HepG2 (cell line): ENCODE results near the gene SPAG4. TPM values are rescaled to one million over a fixed set of nuclear protein-coding genes. Genes with fewer than 3 reads are reported as not detected.

Experiments used
- EHMT2 ChIP-seq: fragments of 200-600 bp; sonication (generic); IDR thresholded peaks from 2 replicates; pipeline ENCODE4 v1.7.0; 2017; ENCODE audit warnings: antibody characterized with exemption, low read depth, low read length, borderline replicate concordance
- FIP1L1 ChIP-seq: fragments of 200-400 bp; formaldehyde crosslinking; IDR thresholded peaks from 2 replicates; pipeline ENCODE4 v1.6.1; 2018; ENCODE audit warnings: low read depth, mild to moderate bottlenecking, low read length, moderate library complexity, borderline replicate concordance; ENCODE audit not compliant: insufficient read depth
- HNRNPH1 ChIP-seq: fragments of 200-400 bp; formaldehyde crosslinking; optimal IDR thresholded peaks from 2 replicates; pipeline ENCODE3; 2017; ENCODE audit warnings: mild to moderate bottlenecking, low read depth, low read length
- MTF1 ChIP-seq: sonication (generic); formaldehyde crosslinking; IDR thresholded peaks from 2 replicates; pipeline ENCODE4 v1.5.0; 2020; ENCODE audit warnings: missing genetic modification reagents
- MXD4 ChIP-seq: IDR thresholded peaks from 2 replicates; pipeline ENCODE4 v1.6.1; 2016; ENCODE audit warnings: mild to moderate bottlenecking, missing biosample characterization, missing genetic modification reagents
- SETDB1 ChIP-seq: sonication (generic); formaldehyde crosslinking; IDR thresholded peaks from 2 replicates; pipeline ENCODE4 v1.5.1; 2020; ENCODE audit warnings: missing genetic modification reagents, mild to moderate bottlenecking, borderline replicate concordance
- SIN3B ChIP-seq: fragments of 150-350 bp; IDR thresholded peaks from 2 replicates; pipeline ENCODE4 v1.6.1; 2014; ENCODE audit warnings: low read length
- SP1 ChIP-seq, 2 experiments: fragments of 450-650 bp in 1 of 2; sonication (generic) in 1 of 2; formaldehyde crosslinking in 1 of 2; IDR thresholded peaks; 2 replicates each; pipeline versions ENCODE4 v1.4.0 to v1.6.1; 2016 to 2020; ENCODE audit warnings: missing genetic modification reagents in 1 of 2
- ZFP90 ChIP-seq: sonication (generic); formaldehyde crosslinking; IDR thresholded peaks from 2 replicates; pipeline ENCODE4 v1.8.0; 2022; ENCODE audit warnings: missing genetic modification reagents, mild to moderate bottlenecking, inconsistent platforms, borderline replicate concordance
- ZNF251 ChIP-seq: sonication (generic); formaldehyde crosslinking; IDR thresholded peaks from 2 replicates; pipeline ENCODE4 v1.9.0; 2021; ENCODE audit warnings: mild to moderate bottlenecking, missing genetic modification reagents
- ZNF30 ChIP-seq: sonication (generic); formaldehyde crosslinking; IDR thresholded peaks from 2 replicates; pipeline ENCODE4 v1.5.0; 2020; ENCODE audit warnings: mild to moderate bottlenecking, missing genetic modification reagents
- ZNF33B ChIP-seq: sonication (generic); formaldehyde crosslinking; IDR thresholded peaks from 2 replicates; pipeline ENCODE4 v1.5.1; 2020; ENCODE audit warnings: mild to moderate bottlenecking, missing genetic modification reagents
- ZNF768 ChIP-seq: sonication (generic); formaldehyde crosslinking; IDR thresholded peaks from 2 replicates; pipeline ENCODE4 v1.4.0; 2020; ENCODE audit warnings: missing genetic modification reagents
- polyA plus RNA-seq, 8 experiments: library from polyadenylated mRNA; depleted of rRNA in 3 of 8; stranded (reverse) in 7 of 8; unstranded in 1 of 8; fragments of >200 nt; fragmentation: Illumina TruSeq in 4 of 8; extraction: Trizol in 4 of 8; gene quantifications; 2 replicates each; pipeline versions ENCODE4 v1.2.1 to v1.2.3, GENCODE V29; 2011 to 2016; ENCODE audit warnings: low read depth in 4 of 8, missing spikeins in 1 of 8, mixed read lengths in 1 of 8; ENCODE audit not compliant: insufficient read depth in 1 of 8
- total RNA-seq, 5 experiments: library from RNA; depleted of rRNA; stranded (reverse); fragments of >200 nt; fragmentation: Illumina TruSeq; extraction: Trizol; gene quantifications; 2 replicates each; pipeline ENCODE4 v1.2.3, GENCODE V29; 2016; ENCODE audit warnings: low read depth in 1 of 5
- TF ChIP-seq, protein P1 (sequence below), 2 experiments: sonication (generic) in 1 of 2; formaldehyde crosslinking in 1 of 2; IDR thresholded peaks; 2 replicates each; pipeline versions ENCODE4 v1.5.1 to v1.6.1; 2011 to 2020; ENCODE audit warnings: borderline replicate concordance in 1 of 2, low read depth in 1 of 2, low read length in 1 of 2, mild to moderate bottlenecking in 1 of 2, missing genetic modification reagents in 1 of 2, moderate library complexity in 1 of 2
- TF ChIP-seq, protein P2 (sequence below): sonication (generic); formaldehyde crosslinking; conservative IDR thresholded peaks from 2 replicates; pipeline ENCODE4 v1.8.1; 2023; ENCODE audit warnings: missing genetic modification reagents
- TF ChIP-seq, protein P3 (sequence below): sonication (generic); formaldehyde crosslinking; IDR thresholded peaks from 2 replicates; pipeline ENCODE4 v1.4.0; 2020; ENCODE audit warnings: missing genetic modification reagents, borderline replicate concordance
- TF ChIP-seq, protein P4 (sequence below): sonication (generic); formaldehyde crosslinking; IDR thresholded peaks from 2 replicates; pipeline ENCODE4 v1.4.0; 2020; ENCODE audit warnings: missing genetic modification reagents, borderline replicate concordance
- TF ChIP-seq, protein P5 (sequence below): sonication (generic); formaldehyde crosslinking; IDR thresholded peaks from 2 replicates; pipeline ENCODE4 v1.4.0; 2020; ENCODE audit warnings: mild to moderate bottlenecking, missing genetic modification reagents

Gene SPAG4
- total and polyA plus RNA-seq, 2 of the 13 experiments (the other 11 are each of a cell fraction or from before 2014, with no cell fraction given), result 5.8 to 137 TPM

DNA sequence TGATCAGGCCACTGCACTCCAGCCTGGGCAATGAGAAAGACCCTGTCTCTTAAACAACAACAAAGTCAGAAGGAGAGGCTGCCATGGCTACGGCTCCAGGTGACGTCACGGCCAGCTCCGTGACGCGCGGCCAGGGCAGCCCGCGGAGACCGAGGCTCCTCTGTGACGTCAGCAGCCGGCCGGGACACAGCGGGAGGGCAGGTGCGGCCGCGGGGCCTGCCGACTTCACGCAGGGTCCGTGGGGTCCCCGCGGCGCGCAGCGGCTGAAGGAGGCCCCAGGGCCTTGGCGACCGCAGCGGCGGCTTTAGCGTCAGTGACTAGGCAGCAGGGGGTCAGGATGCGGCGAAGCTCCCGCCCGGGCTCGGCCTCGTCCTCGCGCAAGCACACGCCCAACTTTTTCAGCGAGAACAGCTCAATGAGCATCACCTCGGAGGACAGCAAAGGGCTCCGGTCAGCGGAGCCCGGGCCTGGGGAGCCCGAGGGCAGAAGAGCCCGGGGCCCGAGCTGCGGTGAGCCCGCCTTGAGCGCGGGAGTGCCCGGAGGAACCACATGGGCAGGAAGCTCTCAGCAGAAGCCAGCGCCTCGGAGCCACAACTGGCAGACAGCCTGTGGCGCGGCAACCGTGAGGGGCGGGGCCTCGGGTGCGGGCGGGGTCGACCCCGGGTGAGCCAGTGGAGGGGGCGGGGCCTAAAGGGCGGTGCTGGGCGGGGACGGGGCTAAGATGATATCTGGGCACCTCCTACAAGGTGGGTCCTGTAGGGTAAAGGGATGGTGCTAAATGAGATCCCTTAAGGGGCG is at the start of gene SPAG4 (continued):
- TF ChIP-seq, protein P1, sequence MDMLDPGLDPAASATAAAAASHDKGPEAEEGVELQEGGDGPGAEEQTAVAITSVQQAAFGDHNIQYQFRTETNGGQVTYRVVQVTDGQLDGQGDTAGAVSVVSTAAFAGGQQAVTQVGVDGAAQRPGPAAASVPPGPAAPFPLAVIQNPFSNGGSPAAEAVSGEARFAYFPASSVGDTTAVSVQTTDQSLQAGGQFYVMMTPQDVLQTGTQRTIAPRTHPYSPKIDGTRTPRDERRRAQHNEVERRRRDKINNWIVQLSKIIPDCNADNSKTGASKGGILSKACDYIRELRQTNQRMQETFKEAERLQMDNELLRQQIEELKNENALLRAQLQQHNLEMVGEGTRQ (IDR thresholded peaks at IDR 0.05; ENCODE audit: low read depth, low read length), result no peak
- TF ChIP-seq, protein P1 (CRISPR knock-in tag; IDR thresholded peaks at IDR 0.05; ENCODE audit: borderline replicate concordance), result peak; percentile 80; the same call in 1 of the 2 replicates
- TF ChIP-seq EHMT2 (no peak), ZNF30 (CRISPR knock-in tag) (peak; percentile 82; the same call in 1 of the 2 replicates), SIN3B (no peak; the same call in 1 of the 2 replicates), FIP1L1 (peak; percentile 31; the same call in 1 of the 2 replicates), ZNF768 (CRISPR knock-in tag) (peak; percentile 73), SETDB1 (CRISPR knock-in tag) (0 out of 2 replicates have a peak, but pooled peaks have one; percentile 75), MXD4 (CRISPR knock-in tag) (no peak; the same call in none of the 2 replicates), HNRNPH1 (no peak), SP1 (IDR thresholded peaks at IDR 0.05) (no peak), SP1 (CRISPR knock-in tag; IDR thresholded peaks at IDR 0.05) (peak; percentile 89), ZFP90 (CRISPR knock-in tag) (peak; percentile 99), ZNF33B (peak; percentile 98), MTF1 (peak; percentile 97), ZNF251 (CRISPR knock-in tag) (peak; percentile 71; the same call in 1 of the 2 replicates)
- TF ChIP-seq, protein P2, sequence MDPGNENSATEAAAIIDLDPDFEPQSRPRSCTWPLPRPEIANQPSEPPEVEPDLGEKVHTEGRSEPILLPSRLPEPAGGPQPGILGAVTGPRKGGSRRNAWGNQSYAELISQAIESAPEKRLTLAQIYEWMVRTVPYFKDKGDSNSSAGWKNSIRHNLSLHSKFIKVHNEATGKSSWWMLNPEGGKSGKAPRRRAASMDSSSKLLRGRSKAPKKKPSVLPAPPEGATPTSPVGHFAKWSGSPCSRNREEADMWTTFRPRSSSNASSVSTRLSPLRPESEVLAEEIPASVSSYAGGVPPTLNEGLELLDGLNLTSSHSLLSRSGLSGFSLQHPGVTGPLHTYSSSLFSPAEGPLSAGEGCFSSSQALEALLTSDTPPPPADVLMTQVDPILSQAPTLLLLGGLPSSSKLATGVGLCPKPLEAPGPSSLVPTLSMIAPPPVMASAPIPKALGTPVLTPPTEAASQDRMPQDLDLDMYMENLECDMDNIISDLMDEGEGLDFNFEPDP, result no peak
- TF ChIP-seq, protein P3, sequence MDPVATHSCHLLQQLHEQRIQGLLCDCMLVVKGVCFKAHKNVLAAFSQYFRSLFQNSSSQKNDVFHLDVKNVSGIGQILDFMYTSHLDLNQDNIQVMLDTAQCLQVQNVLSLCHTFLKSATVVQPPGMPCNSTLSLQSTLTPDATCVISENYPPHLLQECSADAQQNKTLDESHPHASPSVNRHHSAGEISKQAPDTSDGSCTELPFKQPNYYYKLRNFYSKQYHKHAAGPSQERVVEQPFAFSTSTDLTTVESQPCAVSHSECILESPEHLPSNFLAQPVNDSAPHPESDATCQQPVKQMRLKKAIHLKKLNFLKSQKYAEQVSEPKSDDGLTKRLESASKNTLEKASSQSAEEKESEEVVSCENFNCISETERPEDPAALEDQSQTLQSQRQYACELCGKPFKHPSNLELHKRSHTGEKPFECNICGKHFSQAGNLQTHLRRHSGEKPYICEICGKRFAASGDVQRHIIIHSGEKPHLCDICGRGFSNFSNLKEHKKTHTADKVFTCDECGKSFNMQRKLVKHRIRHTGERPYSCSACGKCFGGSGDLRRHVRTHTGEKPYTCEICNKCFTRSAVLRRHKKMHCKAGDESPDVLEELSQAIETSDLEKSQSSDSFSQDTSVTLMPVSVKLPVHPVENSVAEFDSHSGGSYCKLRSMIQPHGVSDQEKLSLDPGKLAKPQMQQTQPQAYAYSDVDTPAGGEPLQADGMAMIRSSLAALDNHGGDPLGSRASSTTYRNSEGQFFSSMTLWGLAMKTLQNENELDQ (CRISPR knock-in tag), result peak; percentile 74; the same call in 1 of the 2 replicates
- TF ChIP-seq, protein P4, sequence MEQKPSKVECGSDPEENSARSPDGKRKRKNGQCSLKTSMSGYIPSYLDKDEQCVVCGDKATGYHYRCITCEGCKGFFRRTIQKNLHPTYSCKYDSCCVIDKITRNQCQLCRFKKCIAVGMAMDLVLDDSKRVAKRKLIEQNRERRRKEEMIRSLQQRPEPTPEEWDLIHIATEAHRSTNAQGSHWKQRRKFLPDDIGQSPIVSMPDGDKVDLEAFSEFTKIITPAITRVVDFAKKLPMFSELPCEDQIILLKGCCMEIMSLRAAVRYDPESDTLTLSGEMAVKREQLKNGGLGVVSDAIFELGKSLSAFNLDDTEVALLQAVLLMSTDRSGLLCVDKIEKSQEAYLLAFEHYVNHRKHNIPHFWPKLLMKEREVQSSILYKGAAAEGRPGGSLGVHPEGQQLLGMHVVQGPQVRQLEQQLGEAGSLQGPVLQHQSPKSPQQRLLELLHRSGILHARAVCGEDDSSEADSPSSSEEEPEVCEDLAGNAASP (CRISPR knock-in tag), result peak; percentile 80
- TF ChIP-seq, protein P5, sequence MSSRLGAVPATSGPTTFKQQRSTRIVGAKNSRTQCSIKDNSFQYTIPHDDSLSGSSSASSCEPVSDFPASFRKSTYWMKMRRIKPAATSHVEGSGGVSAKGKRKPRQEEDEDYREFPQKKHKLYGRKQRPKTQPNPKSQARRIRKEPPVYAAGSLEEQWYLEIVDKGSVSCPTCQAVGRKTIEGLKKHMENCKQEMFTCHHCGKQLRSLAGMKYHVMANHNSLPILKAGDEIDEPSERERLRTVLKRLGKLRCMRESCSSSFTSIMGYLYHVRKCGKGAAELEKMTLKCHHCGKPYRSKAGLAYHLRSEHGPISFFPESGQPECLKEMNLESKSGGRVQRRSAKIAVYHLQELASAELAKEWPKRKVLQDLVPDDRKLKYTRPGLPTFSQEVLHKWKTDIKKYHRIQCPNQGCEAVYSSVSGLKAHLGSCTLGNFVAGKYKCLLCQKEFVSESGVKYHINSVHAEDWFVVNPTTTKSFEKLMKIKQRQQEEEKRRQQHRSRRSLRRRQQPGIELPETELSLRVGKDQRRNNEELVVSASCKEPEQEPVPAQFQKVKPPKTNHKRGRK (CRISPR knock-in tag), result peak; percentile 52; the same call in 1 of the 2 replicates
